Mammary epithelial cell (primary cell): ENCODE data around the gene ADSS1.

Experiments used
- EZH2 ChIP-seq: IDR thresholded peaks from 2 replicates; pipeline ENCODE4 v1.6.1; 2012; ENCODE audit warnings: low read length, inconsistent platforms, borderline replicate concordance
- TF ChIP-seq, protein P1 (sequence below), 2 donors: IDR thresholded peaks in 1 of 2; conservative IDR thresholded peaks in 1 of 2; 2 replicates each; pipeline ENCODE4 v1.5.1; 2011 to 2012; ENCODE audit warnings: inconsistent platforms in 2 of 2, low read length in 2 of 2, mild to moderate bottlenecking in 2 of 2, control low read depth in 1 of 2, low read depth in 1 of 2; ENCODE audit not compliant: insufficient read depth in 1 of 2; ENCODE audit errors: extremely low read depth in 1 of 2

DNA sequence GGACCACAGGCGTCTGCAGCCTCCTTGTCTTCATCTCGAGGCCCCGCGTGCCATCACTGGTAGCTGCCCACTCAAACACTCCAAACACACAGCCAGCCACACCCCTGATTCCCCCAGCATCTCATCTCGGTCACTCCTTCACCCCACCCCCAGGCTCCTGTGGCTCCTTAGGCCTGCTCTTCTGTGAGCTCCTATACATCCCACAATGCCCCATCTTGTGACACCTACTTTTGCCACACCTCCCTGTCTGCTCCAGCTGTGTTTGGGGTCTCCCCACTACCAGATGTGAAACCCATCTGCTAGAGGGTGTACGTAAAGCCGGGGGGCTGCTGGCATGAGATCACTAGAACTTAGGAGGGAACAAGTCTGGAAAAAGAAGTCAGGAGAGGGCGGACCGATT lies 67.4 kb downstream of the ADSS1 start:
- TF ChIP-seq, protein P1, sequence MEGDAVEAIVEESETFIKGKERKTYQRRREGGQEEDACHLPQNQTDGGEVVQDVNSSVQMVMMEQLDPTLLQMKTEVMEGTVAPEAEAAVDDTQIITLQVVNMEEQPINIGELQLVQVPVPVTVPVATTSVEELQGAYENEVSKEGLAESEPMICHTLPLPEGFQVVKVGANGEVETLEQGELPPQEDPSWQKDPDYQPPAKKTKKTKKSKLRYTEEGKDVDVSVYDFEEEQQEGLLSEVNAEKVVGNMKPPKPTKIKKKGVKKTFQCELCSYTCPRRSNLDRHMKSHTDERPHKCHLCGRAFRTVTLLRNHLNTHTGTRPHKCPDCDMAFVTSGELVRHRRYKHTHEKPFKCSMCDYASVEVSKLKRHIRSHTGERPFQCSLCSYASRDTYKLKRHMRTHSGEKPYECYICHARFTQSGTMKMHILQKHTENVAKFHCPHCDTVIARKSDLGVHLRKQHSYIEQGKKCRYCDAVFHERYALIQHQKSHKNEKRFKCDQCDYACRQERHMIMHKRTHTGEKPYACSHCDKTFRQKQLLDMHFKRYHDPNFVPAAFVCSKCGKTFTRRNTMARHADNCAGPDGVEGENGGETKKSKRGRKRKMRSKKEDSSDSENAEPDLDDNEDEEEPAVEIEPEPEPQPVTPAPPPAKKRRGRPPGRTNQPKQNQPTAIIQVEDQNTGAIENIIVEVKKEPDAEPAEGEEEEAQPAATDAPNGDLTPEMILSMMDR (conservative IDR thresholded peaks at IDR 0.05 in 1 of 2, IDR thresholded peaks at IDR 0.05 in 1 of 2; ENCODE audit: extremely low read depth in 1 of 2, insufficient read depth in 1 of 2, low read depth in 1 of 2, low read length in 2 of 2), result no peak
- TF ChIP-seq EZH2, result no peak
